GM23248 (cell line): ENCODE data around the gene OMP. TPM values are rescaled to one million over a fixed set of nuclear protein-coding genes. Genes with fewer than 3 reads are reported as not detected.

ENCODE experiments used
- DNase-seq: peaks from one replicate; pipeline ENCODE4 v3.0.0-alpha.2; 2015
- H2AFZ ChIP-seq: fragments of 200-600 bp; sonication (generic); 2 replicates; pipeline ENCODE4 v1.6.1; 2016; ENCODE audit warnings: antibody characterized with exemption
- H3F3A ChIP-seq: fragments of 200-600 bp; sonication (generic); 2 replicates; pipeline ENCODE4 v1.6.1; 2016; ENCODE audit warnings: mild to moderate bottlenecking, antibody characterized with exemption, mixed run types; ENCODE audit not compliant: insufficient read depth
- H3K27ac ChIP-seq: fragments of 200-600 bp; sonication (generic); 2 replicates; pipeline ENCODE4 v1.5.1; 2016; ENCODE audit warnings: mild to moderate bottlenecking
- H3K27me3 ChIP-seq: fragments of 200-600 bp; sonication (generic); replicated peaks from 2 replicates; pipeline ENCODE4 v1.6.1; 2016; ENCODE audit warnings: mild to moderate bottlenecking; ENCODE audit not compliant: insufficient read depth
- H3K36me3 ChIP-seq: fragments of 200-600 bp; sonication (generic); 2 replicates; pipeline ENCODE4 v1.6.1; 2016; ENCODE audit warnings: low read depth, mild to moderate bottlenecking
- H3K4me1 ChIP-seq: fragments of 200-600 bp; sonication (generic); 2 replicates; pipeline ENCODE4 v1.6.1; 2016; ENCODE audit warnings: mild to moderate bottlenecking; ENCODE audit not compliant: insufficient read depth
- H3K4me2 ChIP-seq: fragments of 200-600 bp; sonication (generic); one replicate; pipeline ENCODE4 v1.6.1; 2016; ENCODE audit warnings: mild to moderate bottlenecking; ENCODE audit not compliant: unreplicated experiment
- H3K4me3 ChIP-seq: fragments of 200-600 bp; sonication (generic); 2 replicates; pipeline ENCODE4 v1.5.1; 2016; ENCODE audit warnings: mild to moderate bottlenecking
- H3K79me2 ChIP-seq: fragments of 200-600 bp; sonication (generic); 2 replicates; pipeline ENCODE4 v1.6.1; 2016; ENCODE audit warnings: mild to moderate bottlenecking; ENCODE audit not compliant: insufficient read depth
- H3K9ac ChIP-seq: fragments of 200-600 bp; sonication (generic); 2 replicates; pipeline ENCODE4 v1.6.1; 2016; ENCODE audit warnings: mild to moderate bottlenecking
- H3K9me2 ChIP-seq: fragments of 200-600 bp; sonication (generic); 2 replicates; pipeline ENCODE4 v1.6.1; 2016; ENCODE audit warnings: mixed run types, mild to moderate bottlenecking, moderate library complexity; ENCODE audit not compliant: insufficient read depth
- H3K9me3 ChIP-seq: fragments of 200-600 bp; sonication (generic); one replicate; pipeline ENCODE4 v1.6.1; 2017; ENCODE audit warnings: low read depth
- H4K20me1 ChIP-seq: fragments of 200-600 bp; sonication (generic); 2 replicates; pipeline ENCODE4 v1.6.0; 2016; ENCODE audit not compliant: insufficient read depth
- EZH2 ChIP-seq: fragments of 200-600 bp; sonication (generic); IDR thresholded peaks from 2 replicates; pipeline ENCODE4 v1.6.1; 2018; ENCODE audit warnings: antibody characterized with exemption, mild to moderate bottlenecking; ENCODE audit not compliant: insufficient read depth, poor library complexity, severe bottlenecking
- EZH2phosphoT487 ChIP-seq: fragments of 200-600 bp; sonication (generic); IDR thresholded peaks from 2 replicates; pipeline ENCODE4 v1.6.1; 2018; ENCODE audit warnings: antibody characterized with exemption, moderate library complexity, mild to moderate bottlenecking, low read depth; ENCODE audit not compliant: insufficient read depth
- WGBS, 2 experiments: methylation state at CpG; one replicate each; pipeline ENCODE4 v1.1.6; 2015 to 2017; ENCODE audit warnings: low lambda C conversion rate in 2 of 2, low coverage in 1 of 2; ENCODE audit errors: missing lambda C conversion rate in 2 of 2; 5-methylcytosine and 5-hydroxymethylcytosine counted together
- in situ Hi-C: fragments of 300-500 bp; cut with MboI; formaldehyde crosslinking; loops from 2 replicates; pipeline ENCODE4 v1.15.0; 2020
- polyA plus RNA-seq: library from polyadenylated mRNA; unstranded; fragments of >200 nt; fragmentation: Nextera tagmentation; extraction: Ambion mirVana; gene quantifications from 2 replicates; pipeline ENCODE4 v1.2.1, GENCODE V29; 2016
- total RNA-seq: library from RNA; depleted of rRNA; stranded (reverse); fragments of >200 nt; shearing (Covaris generic); gene quantifications from 2 replicates; pipeline ENCODE4 v1.2.3, GENCODE V29; 2014

Gene OMP
- total and polyA plus RNA-seq, 2 experiments from 2014 or later, result not detected

GRCh38 chr11:77087723-77088225, 14.9 kb upstream of the OMP start:
- Histone ChIP-seq H3K79me2 (peaks cover 18% of the 10 kb centered on the region), H3K4me1 (peaks cover 5% of the 10 kb centered on the region), H3K27ac (no peak overlapping the region), H3K36me3 (no peaks in the 10 kb centered on the region), H3K9me3 (no peaks in the 10 kb centered on the region), H3K4me3 (no peak overlapping the region), H2AFZ (no peak overlapping the region), H3K9me2 (no peaks in the 10 kb centered on the region), H3K4me2 (no peak overlapping the region), H4K20me1 (no peaks in the 10 kb centered on the region), H3F3A (no peaks in the 10 kb centered on the region), H3K9ac (no peak overlapping the region), H3K27me3 (no peaks in the 10 kb centered on the region)
- in situ Hi-C loops, result no loop called here
- DNase-seq, result no peak
- TF ChIP-seq EZH2phosphoT487, result no peak
- TF ChIP-seq EZH2, result no peak
- 96% methylated on average over 9 of the region's 9 CpGs for WGBS, 2 experiments

- Histone ChIP-seq H3K36me3 (no peaks in the 10 kb centered on the region), H3K9me2 (no peaks in the 10 kb centered on the region), H2AFZ (no peak overlapping the region), H3K9me3 (no peaks in the 10 kb centered on the region), H3K4me3 (no peak overlapping the region), H3K4me2 (no peak overlapping the region), H3K79me2 (peaks cover 11% of the 10 kb centered on the region), H3K27me3 (no peaks in the 10 kb centered on the region), H3K9ac (no peak overlapping the region), H3F3A (no peaks in the 10 kb centered on the region), H3K4me1 (no peaks in the 10 kb centered on the region), H4K20me1 (no peaks in the 10 kb centered on the region), H3K27ac (no peak overlapping the region)
- no peak for DNase-seq
- in situ Hi-C loops, result no loop called here
- 73 to 79% methylated on average over 9 to 11 of the region's 11 CpGs for WGBS, 2 experiments
- no peak for TF ChIP-seq EZH2
Measured at GRCh38 chr11:77088236-77089003, 14.2 kb upstream of the OMP start.

- H3K27ac ChIP-seq, result no peak overlapping the region
- TF ChIP-seq EZH2 (no peak), EZH2phosphoT487 (no peak)
- peaks cover 5% of the 10 kb centered on the region; the same call in 1 of the 2 replicates for H3K79me2 ChIP-seq
- in situ Hi-C loops, result no loop called here
- no peak overlapping the region for H2AFZ ChIP-seq
- no peaks in the 10 kb centered on the region for H3F3A ChIP-seq
- no peaks in the 10 kb centered on the region for H3K4me1 ChIP-seq
- H3K4me2 ChIP-seq, result no peak overlapping the region
- no peaks in the 10 kb centered on the region for H3K9me3 ChIP-seq
- H3K36me3 ChIP-seq, result no peaks in the 10 kb centered on the region
- H4K20me1 ChIP-seq, result no peaks in the 10 kb centered on the region
- no peaks in the 10 kb centered on the region for H3K27me3 ChIP-seq
- DNase-seq, result no peak
- no peak overlapping the region for H3K4me3 ChIP-seq
- 86 to 89% methylated on average over 3 of the region's 3 CpGs for WGBS, 2 experiments
- no peaks in the 10 kb centered on the region for H3K9me2 ChIP-seq
- no peak overlapping the region for H3K9ac ChIP-seq
Measured at GRCh38 chr11:77089004-77089545, 13.6 kb upstream of the OMP start.

- no peak for DNase-seq
- in situ Hi-C loops, result no loop called here
Measured at GRCh38 chr11:77090046-77090372, 12.6 kb upstream of the OMP start.

More at GRCh38 chr11:77090046-77090372, 12.6 kb upstream of the OMP start:
- H3K27ac ChIP-seq, result no peak overlapping the region
- no peaks in the 10 kb centered on the region for H3K4me1 ChIP-seq
- no peak for TF ChIP-seq EZH2phosphoT487
- no peak for TF ChIP-seq EZH2
- H4K20me1 ChIP-seq, result no peaks in the 10 kb centered on the region
- H3F3A ChIP-seq, result no peaks in the 10 kb centered on the region
- no peak overlapping the region for H2AFZ ChIP-seq
- H3K9ac ChIP-seq, result no peak overlapping the region
- H3K9me3 ChIP-seq, result no peaks in the 10 kb centered on the region
- no peaks in the 10 kb centered on the region for H3K9me2 ChIP-seq
- H3K4me2 ChIP-seq, result no peak overlapping the region
- no peaks in the 10 kb centered on the region for H3K27me3 ChIP-seq
- no peaks in the 10 kb centered on the region for H3K36me3 ChIP-seq
- WGBS, 2 experiments, result 61 to 70% methylated on average over 4 of the region's 4 CpGs
- no peak overlapping the region for H3K4me3 ChIP-seq
- no peaks in the 10 kb centered on the region for H3K79me2 ChIP-seq
